HG02623 (cell line): ENCODE measurements around the gene LCN9.

Experiments used
- ATAC-seq: cut with Tn5 transposase; IDR thresholded peaks from one replicate; pipeline ENCODE4 v1.9.1; 2021; ENCODE audit warnings: moderate library complexity; ENCODE audit not compliant: unreplicated experiment

Gene LCN9

DNA sequence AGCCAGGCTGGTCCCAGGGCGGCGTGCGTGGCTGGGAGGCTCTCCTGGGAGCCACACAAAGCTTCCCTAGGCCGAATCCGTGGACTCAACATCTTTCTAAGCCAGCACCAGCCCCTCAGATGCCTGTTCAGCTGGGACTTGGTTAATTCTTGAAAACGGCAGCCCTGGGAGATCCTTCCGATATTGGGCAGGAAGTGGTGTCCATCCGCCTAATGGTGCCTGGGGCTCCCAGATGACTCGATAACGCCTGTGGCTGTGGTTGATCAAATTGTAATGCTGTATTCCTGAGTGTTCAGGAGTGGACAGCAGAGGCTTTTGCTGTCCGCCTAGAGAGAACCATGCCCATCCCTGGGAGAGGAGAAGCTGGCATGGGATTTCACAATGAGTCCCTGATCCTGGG lies 52.9 kb downstream of the LCN9 start:
- no peak for ATAC-seq
